Measurements from ENCODE around the gene PKN2.

Gene PKN2

GRCh38 chr1:88695781-88696180 is 11.7 kb downstream of the PKN2 start:
- Histone ChIP-seq H3K36me3 (ENCODE audit: control insufficient read depth, low read length) (peaks cover 35% of the 10 kb centered on the region), H3K27me3 (ENCODE audit: control insufficient read depth, low read length) (no peaks in the 10 kb centered on the region), H4K20me1 (ENCODE audit: control insufficient read depth, insufficient read depth, low read depth, low read length) (no peaks in the 10 kb centered on the region), H3K4me2 (ENCODE audit: low read length) (no peak overlapping the region), H3K4me1 (ENCODE audit: control insufficient read depth, low read length) (peaks cover 39% of the 10 kb centered on the region), H3K79me2 (ENCODE audit: control insufficient read depth, low read length) (peaks cover 94% of the 10 kb centered on the region), H3K9me2 (replicated peaks; ENCODE audit: control insufficient read depth, low read length) (no peaks in the 10 kb centered on the region), H3K9me3 (ENCODE audit: control insufficient read depth, insufficient read depth, low read length) (no peaks in the 10 kb centered on the region), H3K4me3 (ENCODE audit: low read length) (no peak overlapping the region), H3K27ac (ENCODE audit: low read depth, low read length) (no peak overlapping the region), H3F3A (ENCODE audit: control insufficient read depth, insufficient read depth) (peaks cover 4% of the 10 kb centered on the region)
- TF ChIP-seq EZH2phosphoT487 (IDR thresholded peaks at IDR 0.05; ENCODE audit: borderline replicate concordance, low read length) (no peak), CTCF (IDR thresholded peaks at IDR 0.05; ENCODE audit: low read depth, low read length, poor library complexity, severe bottlenecking) (no peak)

- H3K9me3 ChIP-seq (ENCODE audit: control insufficient read depth, insufficient read depth, low read length): no peaks in the 10 kb centered on the region
- H4K20me1 ChIP-seq (ENCODE audit: control insufficient read depth, insufficient read depth, low read depth, low read length): no peaks in the 10 kb centered on the region
- H3K36me3 ChIP-seq (ENCODE audit: control insufficient read depth, low read length): peaks cover 20% of the 10 kb centered on the region
- H3K4me3 ChIP-seq (ENCODE audit: low read length): no peak overlapping the region
- H3K4me2 ChIP-seq (ENCODE audit: low read length): peak overlapping the region; percentile 5; the same call in 1 of the 2 replicates
- peaks cover 4% of the 10 kb centered on the region for H3F3A ChIP-seq (ENCODE audit: control insufficient read depth, insufficient read depth)
- no peak overlapping the region for H3K27ac ChIP-seq (ENCODE audit: low read depth, low read length)
- no peaks in the 10 kb centered on the region for H3K27me3 ChIP-seq (ENCODE audit: control insufficient read depth, low read length)
- H3K9me2 ChIP-seq (replicated peaks; ENCODE audit: control insufficient read depth, low read length): no peaks in the 10 kb centered on the region
- H3K79me2 ChIP-seq (ENCODE audit: control insufficient read depth, low read length): peaks cover 92% of the 10 kb centered on the region
- no peak for TF ChIP-seq CTCF (IDR thresholded peaks at IDR 0.05; ENCODE audit: low read depth, low read length, poor library complexity, severe bottlenecking)
- TF ChIP-seq EZH2phosphoT487 (IDR thresholded peaks at IDR 0.05; ENCODE audit: borderline replicate concordance, low read length): no peak
- peaks cover 51% of the 10 kb centered on the region for H3K4me1 ChIP-seq (ENCODE audit: control insufficient read depth, low read length)
Measured at GRCh38 chr1:88697503-88697902, 13.4 kb downstream of the PKN2 start.

DNA sequence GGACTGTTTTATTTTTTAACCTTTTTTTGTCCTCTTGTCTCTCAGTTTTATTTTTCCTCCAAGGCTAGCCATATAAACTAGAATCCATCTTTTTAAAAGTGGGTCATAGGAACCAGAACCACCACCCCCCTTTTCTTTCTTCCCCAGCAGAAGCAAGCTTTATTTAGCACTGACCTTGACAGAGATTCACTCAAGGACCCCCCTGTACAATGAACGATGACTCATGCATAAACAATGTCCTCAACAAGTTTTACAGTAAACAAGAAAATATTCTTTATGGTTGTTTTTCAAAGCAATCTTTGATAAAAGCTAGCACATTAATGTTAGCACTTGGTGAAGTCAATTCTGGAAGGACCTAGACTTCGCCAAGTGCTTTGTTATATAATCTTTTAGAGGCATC is 14.1 kb downstream of the PKN2 start:
- Histone ChIP-seq H3K9me2 (replicated peaks; ENCODE audit: control insufficient read depth, low read length) (no peaks in the 10 kb centered on the region), H3K79me2 (ENCODE audit: control insufficient read depth, low read length) (peaks cover 94% of the 10 kb centered on the region)

More for the DNA sequence above, 14.1 kb downstream of the PKN2 start:
- peaks cover 18% of the 10 kb centered on the region for H3K36me3 ChIP-seq (ENCODE audit: control insufficient read depth, low read length)
- TF ChIP-seq CTCF (IDR thresholded peaks at IDR 0.05; ENCODE audit: low read depth, low read length, poor library complexity, severe bottlenecking) (no peak), EZH2phosphoT487 (IDR thresholded peaks at IDR 0.05; ENCODE audit: borderline replicate concordance, low read length) (no peak)
- no peaks in the 10 kb centered on the region for H3K27me3 ChIP-seq (ENCODE audit: control insufficient read depth, low read length)
- no peak overlapping the region for H3K4me3 ChIP-seq (ENCODE audit: low read length)
- H3F3A ChIP-seq (ENCODE audit: control insufficient read depth, insufficient read depth): peaks cover 4% of the 10 kb centered on the region
- peak overlapping the region; percentile 19 for H3K4me2 ChIP-seq (ENCODE audit: low read length)
- no peaks in the 10 kb centered on the region for H4K20me1 ChIP-seq (ENCODE audit: control insufficient read depth, insufficient read depth, low read depth, low read length)
- H3K4me1 ChIP-seq (ENCODE audit: control insufficient read depth, low read length): peaks cover 51% of the 10 kb centered on the region
- H3K27ac ChIP-seq (ENCODE audit: low read depth, low read length): no peak overlapping the region
- no peaks in the 10 kb centered on the region for H3K9me3 ChIP-seq (ENCODE audit: control insufficient read depth, insufficient read depth, low read length)
